Activated T-cell treated with anti-CD3 and anti-CD28 coated beads, Interleukin-2, amount 50 U/mL, for 4 hours (primary cell): ENCODE measurements around the gene SORCS1. TPM values are rescaled to one million over a fixed set of nuclear protein-coding genes. Genes with fewer than 3 reads are reported as not detected.

Experiments
- ATAC-seq, 2 donors: fragments of 200-7000 bp; cut with Tn5 transposase; one replicate each; pipeline ENCODE4 v1.10.0; 2021
- DNase-seq: peaks from one replicate; pipeline ENCODE4 v3.0.0-alpha.2; 2020
- H3K27me3 Mint-ChIP-seq: one replicate; pipeline ENCODE4 v1.8.0; 2021; ENCODE audit warnings: low read depth, mixed read lengths
- H3K36me3 Mint-ChIP-seq: one replicate; pipeline ENCODE4 v1.8.0; 2022; ENCODE audit warnings: mixed read lengths; ENCODE audit not compliant: insufficient read depth
- H3K4me1 Mint-ChIP-seq: one replicate; pipeline ENCODE4 v1.8.0; 2021; ENCODE audit warnings: low read depth, mixed read lengths
- H3K4me3 Mint-ChIP-seq: one replicate; pipeline ENCODE4 v1.8.0; 2021; ENCODE audit warnings: mild to moderate bottlenecking, moderate library complexity, mixed read lengths
- H3K9me3 Mint-ChIP-seq: one replicate; pipeline ENCODE4 v1.8.0; 2021; ENCODE audit warnings: mixed read lengths
- total RNA-seq, 3 donors: library from RNA; stranded (reverse); gene quantifications; one replicate each; pipeline ENCODE4 v1.2.1, GENCODE V29; 2021

Gene SORCS1
- total RNA-seq, 3 donors from 2014 or later: not detected

DNA sequence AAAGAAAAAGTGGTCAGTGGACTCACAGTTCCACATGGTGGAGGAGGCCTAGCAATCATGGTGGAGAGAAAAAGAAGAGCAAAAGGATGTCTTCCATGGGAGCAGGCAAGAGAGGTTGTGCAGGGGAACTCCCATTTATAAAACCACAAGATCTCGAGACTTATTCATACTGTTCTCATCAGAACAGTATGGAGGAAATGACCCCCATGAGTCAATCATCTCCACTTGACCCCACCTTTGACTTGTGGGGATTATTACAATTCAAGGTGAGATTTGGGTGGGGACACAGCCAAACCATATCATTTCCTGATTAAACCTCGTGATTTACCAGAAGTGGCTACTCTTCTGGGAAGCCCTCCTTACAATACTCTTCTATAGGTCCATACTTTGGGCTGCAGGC lies 160.1 kb downstream of the SORCS1 start:
- Mint-ChIP-seq H3K4me3 (no peak overlapping the region), H3K36me3 (no peaks in the 10 kb centered on the region), H3K27me3 (no peaks in the 10 kb centered on the region), H3K9me3 (peaks cover 8% of the 10 kb centered on the region), H3K4me1 (no peaks in the 10 kb centered on the region)
- ATAC-seq (no peak), DNase-seq (no peak)

DNA sequence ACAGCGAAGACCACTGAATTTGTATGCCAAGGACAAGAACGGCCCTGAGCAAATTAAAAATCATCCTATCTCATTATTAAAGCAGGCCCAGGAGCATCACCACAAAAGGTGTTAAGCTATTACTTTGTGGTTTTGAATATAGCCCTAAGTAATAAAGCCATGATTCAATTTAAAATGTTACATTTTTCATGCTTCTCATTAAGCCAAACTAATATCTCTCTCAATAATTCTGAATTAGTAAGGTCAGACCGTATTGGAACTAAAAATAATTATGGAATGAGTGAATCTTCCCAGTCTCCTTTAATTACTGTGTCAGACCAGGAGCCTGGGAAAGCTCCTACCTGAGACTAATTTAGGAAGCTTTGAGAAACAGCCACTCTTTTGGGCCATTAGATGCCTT lies 162.4 kb downstream of the SORCS1 start:
- Mint-ChIP-seq H3K9me3 (peaks cover 8% of the 10 kb centered on the region), H3K36me3 (no peaks in the 10 kb centered on the region), H3K4me3 (no peak overlapping the region), H3K4me1 (no peaks in the 10 kb centered on the region), H3K27me3 (no peaks in the 10 kb centered on the region)
- no peak for ATAC-seq
- no peak for DNase-seq

DNA sequence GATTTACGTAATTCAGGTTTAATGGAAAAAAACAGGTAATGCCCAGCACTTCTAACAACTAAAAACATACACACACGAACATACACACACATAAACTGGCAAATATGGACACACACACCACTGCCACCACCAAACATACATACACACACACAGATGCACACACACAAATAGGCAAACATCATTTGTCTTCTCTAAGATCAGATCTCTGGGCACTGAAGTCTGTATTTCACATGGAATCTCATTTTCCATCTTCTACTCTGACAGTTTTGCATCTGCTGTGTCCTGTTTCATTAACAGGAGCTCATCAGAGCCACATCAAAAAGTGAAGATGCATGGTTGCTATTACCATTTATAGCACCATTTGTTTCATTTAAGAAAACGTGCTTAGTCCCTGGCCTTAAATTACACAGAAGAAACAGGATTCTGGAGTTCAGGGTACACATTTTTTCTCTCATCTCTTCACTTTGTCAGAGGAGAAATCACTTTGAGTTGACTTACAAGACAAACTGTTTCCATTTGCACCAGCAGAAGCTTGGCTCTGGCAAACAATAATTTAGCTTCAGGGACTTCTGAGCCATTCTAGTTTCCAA lies 165.3 kb downstream of the SORCS1 start:
- Mint-ChIP-seq H3K9me3 (peaks cover 3% of the 10 kb centered on the region), H3K27me3 (no peaks in the 10 kb centered on the region), H3K36me3 (no peaks in the 10 kb centered on the region), H3K4me3 (no peak overlapping the region), H3K4me1 (no peaks in the 10 kb centered on the region)
- no peak for DNase-seq
- no peak for ATAC-seq

DNA sequence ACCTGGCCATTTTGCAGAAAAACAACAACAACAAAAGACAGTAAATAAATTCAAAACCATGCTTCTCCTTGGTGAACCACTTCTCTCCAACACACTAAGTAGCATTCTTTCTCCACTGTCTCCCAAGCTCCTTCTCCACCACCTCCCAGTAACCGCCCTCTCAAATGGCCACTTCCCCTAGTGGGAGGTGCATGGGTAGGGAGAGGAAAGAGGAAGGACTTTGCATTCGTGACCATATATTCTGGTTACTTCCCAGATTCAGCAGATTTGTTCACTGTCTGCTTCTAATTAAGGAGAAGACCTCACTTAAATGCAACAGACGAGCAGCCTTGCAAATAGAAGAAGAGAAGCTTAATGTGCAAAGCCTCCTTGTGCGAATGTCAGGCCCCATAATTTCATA lies 166.8 kb downstream of the SORCS1 start:
- Mint-ChIP-seq H3K4me1 (no peaks in the 10 kb centered on the region), H3K27me3 (no peaks in the 10 kb centered on the region), H3K9me3 (no peaks in the 10 kb centered on the region), H3K36me3 (no peaks in the 10 kb centered on the region), H3K4me3 (no peak overlapping the region)
- ATAC-seq (no peak), DNase-seq (no peak)

DNA sequence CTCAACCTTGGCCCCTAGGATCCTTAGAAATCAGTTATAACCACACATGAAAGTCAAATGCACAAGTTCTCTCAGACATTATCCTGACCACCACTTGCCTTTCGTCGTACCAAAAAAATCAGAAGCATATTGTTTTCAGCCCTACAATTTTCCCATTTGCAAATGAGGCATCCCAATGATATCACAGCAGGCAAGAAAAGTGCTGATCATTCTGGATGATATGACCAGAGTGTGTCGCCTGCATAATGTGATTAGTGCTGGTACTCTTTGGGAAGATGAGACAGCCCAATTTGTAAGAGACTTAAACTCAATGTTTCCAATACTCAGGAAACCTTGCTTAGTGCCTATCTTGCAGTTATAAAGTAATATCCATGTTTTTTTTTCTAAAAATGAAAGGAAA lies 168.0 kb downstream of the SORCS1 start:
- H3K4me1 Mint-ChIP-seq: no peaks in the 10 kb centered on the region

DNA sequence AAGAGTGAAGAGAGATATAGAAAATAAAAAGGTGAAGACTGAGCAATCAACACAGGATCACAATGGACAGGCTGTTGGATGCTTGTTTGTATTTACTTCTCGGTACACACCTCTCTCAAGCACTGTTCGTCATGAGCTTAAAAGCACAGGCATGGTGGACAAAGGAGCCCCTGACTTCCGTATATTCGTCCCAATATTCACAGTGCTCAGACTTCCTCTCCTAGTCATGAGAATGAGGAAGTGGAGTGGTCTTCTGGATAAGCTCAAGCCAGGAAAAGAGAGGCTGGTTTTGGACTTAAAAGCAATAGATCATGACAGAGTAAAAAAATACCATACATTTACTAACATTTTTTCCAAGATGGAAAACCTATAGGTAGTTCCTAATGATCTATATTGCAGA lies 172.5 kb downstream of the SORCS1 start:
- no peaks in the 10 kb centered on the region for H3K4me1 Mint-ChIP-seq
- no peak for DNase-seq
- H3K36me3 Mint-ChIP-seq: no peaks in the 10 kb centered on the region
- ATAC-seq: no peak
- H3K4me3 Mint-ChIP-seq: no peak overlapping the region
- no peaks in the 10 kb centered on the region for H3K9me3 Mint-ChIP-seq
- no peaks in the 10 kb centered on the region for H3K27me3 Mint-ChIP-seq

More for the DNA sequence above, 168.0 kb downstream of the SORCS1 start:
- DNase-seq (no peak), ATAC-seq (no peak)
- H3K27me3 Mint-ChIP-seq: no peaks in the 10 kb centered on the region
- H3K4me3 Mint-ChIP-seq: no peak overlapping the region
- no peaks in the 10 kb centered on the region for H3K9me3 Mint-ChIP-seq
- H3K36me3 Mint-ChIP-seq: no peaks in the 10 kb centered on the region

DNA sequence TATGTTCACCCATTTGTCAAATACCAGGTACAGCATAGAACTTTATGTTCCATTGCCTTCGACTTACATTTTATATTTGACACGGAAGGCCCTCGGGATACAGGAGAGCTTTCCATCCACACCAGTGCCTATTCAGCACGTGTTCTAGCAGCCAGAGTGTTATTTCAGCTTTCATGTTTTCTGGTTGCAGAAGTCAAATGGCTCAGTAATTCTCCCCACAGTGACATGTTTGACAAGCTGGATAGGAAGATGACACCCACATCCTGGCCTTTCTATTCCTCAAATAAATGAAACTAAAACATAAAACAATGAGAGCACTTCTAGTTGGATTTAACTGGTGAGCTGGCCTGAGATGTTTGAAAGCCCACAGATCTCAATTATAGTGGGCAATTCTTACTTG lies 173.4 kb downstream of the SORCS1 start:
- Mint-ChIP-seq H3K4me3 (no peak overlapping the region), H3K4me1 (no peaks in the 10 kb centered on the region), H3K9me3 (no peaks in the 10 kb centered on the region), H3K27me3 (no peaks in the 10 kb centered on the region), H3K36me3 (no peaks in the 10 kb centered on the region)
- no peak for DNase-seq
- ATAC-seq: no peak

DNA sequence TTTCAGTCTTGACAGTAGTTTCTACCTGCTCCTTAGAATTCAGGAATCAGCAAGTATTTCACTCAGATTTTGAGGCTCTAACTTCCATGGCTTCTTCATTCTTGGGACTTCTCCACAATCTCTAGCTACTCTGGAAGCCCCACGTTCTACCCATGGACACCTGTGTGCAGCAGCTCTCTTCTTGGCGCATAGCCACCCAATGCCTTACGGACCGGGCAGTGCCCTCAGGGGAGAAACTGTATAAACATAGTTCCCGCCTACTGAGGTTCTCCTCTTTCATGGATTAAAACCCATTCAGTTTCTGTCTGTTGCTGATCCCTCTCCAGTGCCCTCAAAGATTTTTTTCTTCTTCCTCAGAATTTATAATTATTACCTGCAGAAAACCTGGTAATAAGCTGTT lies 177.1 kb downstream of the SORCS1 start:
- no peaks in the 10 kb centered on the region for H3K4me1 Mint-ChIP-seq
- no peak overlapping the region for H3K4me3 Mint-ChIP-seq
- H3K27me3 Mint-ChIP-seq: no peaks in the 10 kb centered on the region
- ATAC-seq: no peak
- no peak for DNase-seq
- H3K36me3 Mint-ChIP-seq: no peaks in the 10 kb centered on the region
- no peaks in the 10 kb centered on the region for H3K9me3 Mint-ChIP-seq

DNA sequence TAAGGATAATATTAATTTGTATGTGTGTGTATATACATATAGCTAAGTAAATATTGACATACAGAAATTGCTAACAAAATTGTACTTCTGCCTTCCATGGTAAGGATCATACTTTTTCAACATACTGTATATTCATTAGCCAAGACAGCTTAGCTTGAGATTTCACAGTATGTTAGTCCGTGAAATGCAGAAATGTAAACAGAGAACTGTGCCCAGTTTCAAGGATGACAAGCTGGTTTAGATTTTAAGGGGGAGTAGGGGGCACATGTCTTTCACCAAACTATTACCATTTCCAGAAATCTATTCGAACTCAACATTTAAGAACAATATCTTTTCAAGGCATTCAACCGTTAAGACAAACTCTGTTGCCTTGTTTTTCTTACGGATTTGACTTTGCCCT lies 182.2 kb downstream of the SORCS1 start:
- Mint-ChIP-seq H3K4me3 (no peak overlapping the region), H3K9me3 (no peaks in the 10 kb centered on the region), H3K36me3 (no peaks in the 10 kb centered on the region), H3K4me1 (no peaks in the 10 kb centered on the region), H3K27me3 (no peaks in the 10 kb centered on the region)
- ATAC-seq: no peak
- no peak for DNase-seq

DNA sequence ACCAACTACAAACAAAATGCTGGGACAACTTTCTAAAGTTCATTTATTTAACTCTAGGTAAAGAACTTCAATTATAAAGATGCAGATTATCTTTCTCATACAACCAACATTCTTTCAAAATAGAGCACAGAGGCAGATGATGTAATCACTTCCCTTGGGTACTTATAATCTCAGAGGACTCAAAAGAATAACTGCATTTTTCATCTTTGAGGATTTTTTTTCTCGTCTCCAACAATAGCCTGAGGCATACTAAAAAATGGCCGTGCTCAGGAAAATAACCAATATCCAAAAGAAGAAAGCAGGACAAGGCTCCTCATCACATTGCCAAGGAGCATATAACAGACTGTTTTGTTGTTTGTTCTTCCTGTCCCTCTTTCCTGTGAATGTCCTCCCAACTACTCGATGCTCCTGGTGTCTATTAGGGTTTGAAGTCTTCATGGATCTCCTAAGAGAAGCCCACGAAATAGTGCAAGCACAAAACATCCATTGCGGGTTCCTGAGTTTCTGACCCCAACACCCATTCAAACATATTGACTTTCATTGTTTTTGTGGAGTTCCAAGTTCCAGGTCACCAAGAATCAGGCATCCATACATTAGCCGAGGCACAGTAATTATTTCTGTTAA lies 182.9 kb downstream of the SORCS1 start:
- no peak overlapping the region for H3K4me3 Mint-ChIP-seq

DNA sequence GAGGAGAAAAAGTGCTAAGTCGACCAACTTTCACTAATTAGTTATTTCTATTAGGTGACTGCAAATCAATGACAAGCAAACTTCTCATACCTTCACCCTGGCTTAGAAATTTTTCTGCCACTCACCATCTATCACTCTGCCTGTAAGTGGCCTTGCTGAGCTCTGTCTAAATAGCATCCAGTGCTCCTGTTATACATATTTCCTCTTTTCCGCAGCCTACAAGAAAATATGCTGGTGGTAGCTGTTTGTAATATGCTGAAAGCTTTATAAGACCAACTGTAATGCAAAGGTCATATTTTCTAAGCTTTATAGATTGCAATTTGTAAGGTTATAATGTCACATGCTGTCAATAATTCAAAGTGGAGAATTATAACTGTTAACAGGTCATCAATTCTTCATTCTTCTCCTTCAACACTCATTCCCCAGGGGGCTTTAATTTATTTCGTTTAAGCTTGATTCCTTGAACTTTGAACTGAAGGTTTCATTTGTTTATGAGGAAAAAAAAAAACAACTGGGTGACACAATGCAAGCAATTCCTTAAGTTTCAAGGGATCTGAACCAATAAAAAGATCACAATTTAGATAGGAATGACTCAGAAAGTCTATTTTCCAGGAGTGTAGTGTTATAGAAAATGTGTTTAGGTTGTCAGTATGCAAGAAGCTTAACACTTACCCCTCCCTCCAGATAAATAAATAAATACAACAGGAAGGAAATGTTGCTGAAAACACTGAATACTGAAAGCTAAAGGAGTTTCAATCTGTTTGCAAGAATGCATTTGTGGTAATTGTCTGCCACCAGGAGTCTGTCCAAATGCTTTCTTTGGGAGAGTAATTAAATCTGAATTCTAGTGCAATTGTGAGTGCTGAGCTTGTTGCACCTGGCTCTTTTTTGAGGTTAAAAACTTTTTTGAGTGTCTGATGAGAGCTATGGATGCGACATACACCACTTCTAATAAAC lies 183.7 kb downstream of the SORCS1 start:
- H3K4me1 Mint-ChIP-seq: no peaks in the 10 kb centered on the region
- no peak for ATAC-seq
- no peaks in the 10 kb centered on the region for H3K9me3 Mint-ChIP-seq

More for the DNA sequence above, 182.9 kb downstream of the SORCS1 start:
- ATAC-seq (no peak), DNase-seq (no peak)
- Mint-ChIP-seq H3K27me3 (no peaks in the 10 kb centered on the region), H3K36me3 (no peaks in the 10 kb centered on the region), H3K9me3 (no peaks in the 10 kb centered on the region), H3K4me1 (no peaks in the 10 kb centered on the region)

DNA sequence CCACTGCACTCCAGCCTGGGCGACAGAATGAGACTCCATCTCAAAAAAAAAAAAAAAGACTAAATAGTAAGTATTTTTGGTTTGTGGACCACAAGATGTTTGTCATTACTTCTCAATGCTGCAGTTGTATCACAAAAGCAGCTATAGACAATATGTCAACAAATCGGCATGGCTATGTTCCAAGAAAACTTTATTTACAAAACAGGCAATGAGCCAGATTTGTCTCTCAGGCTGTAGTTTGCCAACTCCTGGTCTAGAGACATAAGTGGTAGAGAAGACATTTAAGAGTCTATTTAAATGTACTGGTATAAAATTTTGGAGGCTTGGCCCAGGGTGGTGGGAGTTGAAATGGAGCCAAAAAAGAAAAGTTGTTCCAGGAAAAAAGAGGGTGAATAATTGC lies 185.8 kb downstream of the SORCS1 start:
- Mint-ChIP-seq H3K9me3 (peaks cover 4% of the 10 kb centered on the region), H3K4me1 (no peaks in the 10 kb centered on the region), H3K36me3 (no peaks in the 10 kb centered on the region), H3K27me3 (no peaks in the 10 kb centered on the region), H3K4me3 (no peak overlapping the region)
- no peak for ATAC-seq
- no peak for DNase-seq

More for the DNA sequence above, 183.7 kb downstream of the SORCS1 start:
- no peaks in the 10 kb centered on the region for H3K27me3 Mint-ChIP-seq
- no peaks in the 10 kb centered on the region for H3K36me3 Mint-ChIP-seq
- no peak overlapping the region for H3K4me3 Mint-ChIP-seq
- no peak for DNase-seq

DNA sequence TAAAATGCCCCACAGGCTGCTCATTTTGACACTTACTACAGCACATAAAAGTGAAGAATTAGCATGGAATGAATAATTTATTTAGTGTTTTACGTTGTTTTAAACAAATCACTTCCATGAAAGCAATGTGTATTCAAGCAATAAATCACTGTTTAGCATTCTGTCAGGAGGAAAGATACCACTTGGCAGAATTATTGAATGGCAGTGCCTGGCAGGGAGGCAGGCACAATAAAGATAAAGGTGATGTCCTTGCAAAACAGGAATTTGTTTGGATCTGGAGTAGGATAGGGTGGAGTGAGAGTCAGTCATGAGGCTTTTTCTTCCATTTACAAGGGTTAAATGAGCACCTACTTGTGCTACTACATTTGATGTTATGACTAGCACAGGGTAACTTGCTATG lies 190.8 kb downstream of the SORCS1 start:
- peaks cover 4% of the 10 kb centered on the region for H3K9me3 Mint-ChIP-seq
- H3K4me3 Mint-ChIP-seq: no peak overlapping the region
- DNase-seq (no peak), ATAC-seq (no peak)
- no peaks in the 10 kb centered on the region for H3K36me3 Mint-ChIP-seq
- no peaks in the 10 kb centered on the region for H3K27me3 Mint-ChIP-seq
- H3K4me1 Mint-ChIP-seq: no peaks in the 10 kb centered on the region

DNA sequence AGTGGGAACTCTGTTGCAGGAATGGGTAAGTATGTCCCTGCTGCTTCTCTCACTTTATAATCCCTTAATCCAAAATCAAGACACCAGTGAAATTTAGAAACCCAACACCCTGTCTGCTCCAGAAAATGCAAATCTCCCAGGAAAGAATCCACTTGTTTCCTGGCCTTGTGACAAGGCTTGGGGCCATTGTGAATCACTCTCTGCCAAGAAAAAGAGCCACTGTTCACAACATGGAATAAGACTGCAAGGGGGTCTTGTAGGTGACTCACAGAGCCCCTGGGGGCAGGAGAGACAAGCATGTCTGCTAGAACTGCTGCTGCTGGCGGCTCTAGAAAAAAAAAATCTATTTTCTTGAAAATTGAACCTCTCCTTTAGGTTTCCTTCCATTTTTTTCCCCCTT lies 191.2 kb downstream of the SORCS1 start:
- no peaks in the 10 kb centered on the region for H3K36me3 Mint-ChIP-seq
- H3K27me3 Mint-ChIP-seq: no peaks in the 10 kb centered on the region
- no peak for ATAC-seq
- H3K9me3 Mint-ChIP-seq: peaks cover 4% of the 10 kb centered on the region
- no peak overlapping the region for H3K4me3 Mint-ChIP-seq
- no peak for DNase-seq
- H3K4me1 Mint-ChIP-seq: no peaks in the 10 kb centered on the region

DNA sequence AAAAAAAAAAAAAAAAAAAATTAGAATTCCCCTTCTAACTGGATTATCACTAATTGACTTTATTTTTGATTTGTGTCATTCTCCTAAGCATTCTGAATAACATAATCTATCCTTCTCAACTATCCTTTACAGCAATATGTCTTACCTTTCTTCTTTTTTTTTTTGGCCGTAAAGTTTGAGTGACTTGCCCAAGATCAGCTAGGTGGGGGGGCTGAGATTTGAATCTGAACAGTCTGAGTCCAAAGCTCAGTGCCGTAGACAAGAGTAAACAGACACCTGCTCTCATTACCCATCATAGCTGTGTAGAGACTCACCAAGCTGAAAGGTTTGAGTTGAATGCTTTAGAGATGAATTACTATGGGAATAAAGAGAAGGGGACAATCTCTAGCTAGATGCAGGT lies 192.1 kb downstream of the SORCS1 start:
- H3K4me3 Mint-ChIP-seq: no peak overlapping the region
- H3K4me1 Mint-ChIP-seq: no peaks in the 10 kb centered on the region
- no peaks in the 10 kb centered on the region for H3K36me3 Mint-ChIP-seq
- DNase-seq: no peak
- peaks cover 4% of the 10 kb centered on the region for H3K9me3 Mint-ChIP-seq
- no peak for ATAC-seq
- H3K27me3 Mint-ChIP-seq: no peaks in the 10 kb centered on the region
